Measurements from ENCODE around the gene GSK3A. TPM values are rescaled to one million over a fixed set of nuclear protein-coding genes. Genes with fewer than 3 reads are reported as not detected.

The GSK3A gene
- total and polyA plus RNA-seq, 9 of the 15 experiments (the other 6 are each of a cell fraction or from before 2014, with no cell fraction given), result 0.62 to 90.7 (median 33.3) TPM

- 0 out of 2 replicates have a peak, but pooled peaks have one; percentile 6 for TF ChIP-seq NFRKB (IDR thresholded peaks at IDR 0.05; ENCODE audit: low read depth)
- TF ChIP-seq ZNF133 (CRISPR knock-in tag; IDR thresholded peaks at IDR 0.05), result no peak
- peak; percentile 92 for TF ChIP-seq ZBTB40 (IDR thresholded peaks at IDR 0.05)
- no peak for TF ChIP-seq ZBTB40 (CRISPR knock-in tag; IDR thresholded peaks at IDR 0.05)
- TF ChIP-seq ZNF23 (CRISPR knock-in tag; IDR thresholded peaks at IDR 0.05), result no peak
- TF ChIP-seq ZBTB5 (IDR thresholded peaks at IDR 0.05), result no peak
- TF ChIP-seq FOXM1 (IDR thresholded peaks at IDR 0.05; ENCODE audit: low read depth), result peak; percentile 82
- TF ChIP-seq FOXM1 (CRISPR knock-in tag; IDR thresholded peaks at IDR 0.05; ENCODE audit: low read depth), result no peak
- TF ChIP-seq GABPB1 (CRISPR knock-in tag; IDR thresholded peaks at IDR 0.05), result peak; percentile 91
- no peak; the same call in 1 of the 2 replicates for TF ChIP-seq SREBF1 (IDR thresholded peaks at IDR 0.05; ENCODE audit: borderline replicate concordance, low read depth, low read length)
- no peak for TF ChIP-seq TSC22D4 (tag; IDR thresholded peaks at IDR 0.05)
- TF ChIP-seq ELF2 (CRISPR knock-in tag; IDR thresholded peaks at IDR 0.05), result no peak
- TF ChIP-seq FOXA3 (CRISPR knock-in tag; conservative IDR thresholded peaks at IDR 0.05 in 1 of 2, IDR thresholded peaks at IDR 0.05 in 1 of 2), result no peak; a peak in 1 of 4 replicates
- TF ChIP-seq DLX4 (CRISPR knock-in tag; IDR thresholded peaks at IDR 0.05), result no peak
- no peak for TF ChIP-seq MAFK (IDR thresholded peaks at IDR 0.05; ENCODE audit: low read length)
These were observed 26.5 kb upstream of the GSK3A start, which contains the start of gene CIC (continued) for GRCh38 chr19:42268704-42269477.
